SU-DHL-6 (cell line): ENCODE results near the gene ZSWIM8.

ENCODE experiments used
- EZH2phosphoT487 ChIP-seq: fragments of 200-600 bp; sonication (generic), shearing (Covaris generic); conservative IDR thresholded peaks from 2 replicates; pipeline ENCODE4 v1.6.1; 2018; ENCODE audit warnings: mild to moderate bottlenecking, antibody characterized with exemption, low read length, moderate library complexity, mixed read lengths
- TF ChIP-seq, protein P1 (sequence below): fragments of 200-600 bp; sonication (generic); IDR thresholded peaks from one replicate; pipeline ENCODE4 v1.5.1; 2017; ENCODE audit warnings: antibody characterized with exemption, mild to moderate bottlenecking, low read length, moderate library complexity; ENCODE audit not compliant: insufficient read depth, poor library complexity, severe bottlenecking

DNA sequence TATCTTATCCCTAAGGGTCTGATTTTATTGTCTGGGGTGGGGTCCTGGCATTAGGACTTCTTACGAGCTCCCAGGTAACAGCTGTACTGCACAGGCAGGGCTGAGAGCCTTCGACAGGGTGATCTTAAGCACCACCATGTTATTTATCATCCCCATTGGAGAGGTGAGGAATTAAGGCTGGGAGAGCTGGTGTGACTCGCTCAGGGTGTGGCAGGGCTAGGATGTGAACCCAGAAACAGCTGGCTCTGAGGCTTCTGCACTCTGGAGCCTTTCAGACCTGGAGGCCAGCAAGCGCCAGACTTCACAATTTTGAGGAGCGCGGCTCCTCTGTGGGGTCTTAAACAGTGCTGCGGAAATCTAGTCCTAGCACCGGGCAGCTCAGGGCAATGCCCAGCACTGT, 53.4 kb downstream of the ZSWIM8 start:
- TF ChIP-seq, protein P1, sequence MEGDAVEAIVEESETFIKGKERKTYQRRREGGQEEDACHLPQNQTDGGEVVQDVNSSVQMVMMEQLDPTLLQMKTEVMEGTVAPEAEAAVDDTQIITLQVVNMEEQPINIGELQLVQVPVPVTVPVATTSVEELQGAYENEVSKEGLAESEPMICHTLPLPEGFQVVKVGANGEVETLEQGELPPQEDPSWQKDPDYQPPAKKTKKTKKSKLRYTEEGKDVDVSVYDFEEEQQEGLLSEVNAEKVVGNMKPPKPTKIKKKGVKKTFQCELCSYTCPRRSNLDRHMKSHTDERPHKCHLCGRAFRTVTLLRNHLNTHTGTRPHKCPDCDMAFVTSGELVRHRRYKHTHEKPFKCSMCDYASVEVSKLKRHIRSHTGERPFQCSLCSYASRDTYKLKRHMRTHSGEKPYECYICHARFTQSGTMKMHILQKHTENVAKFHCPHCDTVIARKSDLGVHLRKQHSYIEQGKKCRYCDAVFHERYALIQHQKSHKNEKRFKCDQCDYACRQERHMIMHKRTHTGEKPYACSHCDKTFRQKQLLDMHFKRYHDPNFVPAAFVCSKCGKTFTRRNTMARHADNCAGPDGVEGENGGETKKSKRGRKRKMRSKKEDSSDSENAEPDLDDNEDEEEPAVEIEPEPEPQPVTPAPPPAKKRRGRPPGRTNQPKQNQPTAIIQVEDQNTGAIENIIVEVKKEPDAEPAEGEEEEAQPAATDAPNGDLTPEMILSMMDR, result no peak
- TF ChIP-seq EZH2phosphoT487, result no peak
